ENCODE data around the gene STK38L.

The STK38L gene

GRCh38 chr12:27316947-27317346, 72.9 kb downstream of the STK38L start:
- H3K4me3 ChIP-seq (ENCODE audit: low read depth, low read length), result no peak overlapping the region
- DNase-seq, result no peak
- peaks cover 3% of the 10 kb centered on the region; the same call in 1 of the 2 replicates for H3K36me3 ChIP-seq
- no peak for TF ChIP-seq CTCF (IDR thresholded peaks at IDR 0.05; ENCODE audit: low read depth, low read length)
- H3K9me3 ChIP-seq (ENCODE audit: severe bottlenecking), result no peaks in the 10 kb centered on the region
- H3K27me3 ChIP-seq (ENCODE audit: insufficient read depth, low read depth, severe bottlenecking), result no peaks in the 10 kb centered on the region
- H3K27ac ChIP-seq, result no peak overlapping the region

GRCh38 chr12:27319409-27319808, 75.3 kb downstream of the STK38L start:
- H3K27ac ChIP-seq, result no peak overlapping the region
- peaks cover 3% of the 10 kb centered on the region for H3K36me3 ChIP-seq
- no peak overlapping the region for H3K4me3 ChIP-seq (ENCODE audit: low read depth, low read length)
- no peaks in the 10 kb centered on the region for H3K27me3 ChIP-seq (ENCODE audit: insufficient read depth, low read depth, severe bottlenecking)
- no peak for DNase-seq
- no peak for TF ChIP-seq CTCF (IDR thresholded peaks at IDR 0.05; ENCODE audit: low read depth, low read length)
- no peaks in the 10 kb centered on the region for H3K9me3 ChIP-seq (ENCODE audit: severe bottlenecking)

DNA sequence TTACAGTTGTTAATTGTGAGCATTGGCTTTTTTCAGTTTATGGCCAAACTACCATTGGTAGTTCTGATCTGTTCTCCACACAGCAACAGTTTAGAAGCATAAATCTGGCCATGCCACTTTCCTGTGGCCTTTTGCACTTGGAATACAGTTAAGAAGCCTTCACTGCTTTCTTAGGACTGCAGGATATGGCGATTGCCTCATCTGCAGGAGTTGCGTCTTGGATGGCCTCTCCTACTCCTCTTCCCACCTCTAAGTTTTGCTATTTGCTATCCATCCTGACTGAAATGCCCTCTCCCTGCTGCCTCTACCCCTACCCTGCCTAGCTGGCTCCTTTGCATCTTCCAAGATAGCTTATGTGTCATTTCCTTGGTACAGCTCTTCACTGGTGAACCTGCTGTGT, 75.8 kb downstream of the STK38L start:
- no peaks in the 10 kb centered on the region for H3K27me3 ChIP-seq (ENCODE audit: insufficient read depth, low read depth, severe bottlenecking)
- no peak overlapping the region for H3K27ac ChIP-seq
- H3K9me3 ChIP-seq (ENCODE audit: severe bottlenecking), result no peaks in the 10 kb centered on the region
- no peak for DNase-seq
- peaks cover 3% of the 10 kb centered on the region for H3K36me3 ChIP-seq
- no peak overlapping the region for H3K4me3 ChIP-seq (ENCODE audit: low read depth, low read length)
- TF ChIP-seq CTCF (IDR thresholded peaks at IDR 0.05; ENCODE audit: low read depth, low read length), result no peak

- DNase-seq, result no peak
- Histone ChIP-seq H3K4me3 (ENCODE audit: low read depth, low read length) (no peak overlapping the region), H3K9me3 (ENCODE audit: severe bottlenecking) (no peaks in the 10 kb centered on the region), H3K36me3 (no peaks in the 10 kb centered on the region; the same call in none of the 2 replicates), H3K27ac (no peak overlapping the region), H3K27me3 (ENCODE audit: insufficient read depth, low read depth, severe bottlenecking) (no peaks in the 10 kb centered on the region)
- no peak for TF ChIP-seq CTCF (IDR thresholded peaks at IDR 0.05; ENCODE audit: low read depth, low read length)
Observed at GRCh38 chr12:27324530-27324929, 80.4 kb downstream of the STK38L start.

GRCh38 chr12:27330846-27331245, 86.8 kb downstream of the STK38L start:
- no peak overlapping the region for H3K27ac ChIP-seq
- no peak for DNase-seq
- no peak overlapping the region for H3K4me3 ChIP-seq (ENCODE audit: low read depth, low read length)
- H3K36me3 ChIP-seq, result no peaks in the 10 kb centered on the region
- no peaks in the 10 kb centered on the region for H3K27me3 ChIP-seq (ENCODE audit: insufficient read depth, low read depth, severe bottlenecking)
- no peak for TF ChIP-seq CTCF (IDR thresholded peaks at IDR 0.05; ENCODE audit: low read depth, low read length)
- H3K9me3 ChIP-seq (ENCODE audit: severe bottlenecking), result no peaks in the 10 kb centered on the region

- Histone ChIP-seq H3K4me3 (ENCODE audit: low read depth, low read length) (no peak overlapping the region), H3K9me3 (ENCODE audit: severe bottlenecking) (no peaks in the 10 kb centered on the region), H3K27me3 (ENCODE audit: insufficient read depth, low read depth, severe bottlenecking) (no peaks in the 10 kb centered on the region), H3K36me3 (no peaks in the 10 kb centered on the region), H3K27ac (no peak overlapping the region)
- DNase-seq, result no peak
- TF ChIP-seq CTCF (IDR thresholded peaks at IDR 0.05; ENCODE audit: low read depth, low read length), result no peak
Observed at GRCh38 chr12:27331291-27331926, 87.3 kb downstream of the STK38L start.
